HepG2 (cell line): ENCODE measurements around the gene CD84. TPM values are rescaled to one million over a fixed set of nuclear protein-coding genes. Genes with fewer than 3 reads are reported as not detected.

Experiments
- ATAC-seq: fragments of 200-7000 bp; cut with Tn5 transposase; 3 replicates; pipeline ENCODE4 v1.9.1; 2020; ENCODE audit warnings: mild to moderate bottlenecking, moderate library complexity
- BruUV-seq: library from RNA; stranded (reverse); fragments of 400-500 nt; replicated peaks from 2 replicates; lab custom pipeline; 2021; lab: Mats Ljungman, UMichigan
- CTCF ChIA-PET: fragments of 300-600 bp; formaldehyde crosslinking; extraction: SDS; loops from one replicate; lab custom pipeline; 2021; ENCODE audit warnings: low total read pairs, inconsistent platforms, low intra/inter-chr PET ratio; lab: Yijun Ruan, JAX
- POLR2A ChIA-PET: fragments of 350-600 bp; sonication (Branson Sonifier 250); formaldehyde crosslinking; loops from one replicate; lab custom pipeline; 2020; ENCODE audit warnings: antibody characterized with exemption, inconsistent platforms; lab: Yijun Ruan, JAX
- DNase-seq: peaks from one replicate; pipeline ENCODE4 v3.0.0-alpha.2; 2015; ENCODE audit warnings: low spot score
- FAIRE-seq: peaks from 3 replicates; lab custom pipeline; 2011; peaks lifted over from hg19 to GRCh38; lab: Jason Lieb, UNC
- H2AFZ ChIP-seq: one replicate; pipeline ENCODE4 v1.6.1; 2011; ENCODE audit warnings: low read length, inconsistent platforms
- H3K27ac ChIP-seq: fragments of 300-600 bp; 3 replicates; pipeline ENCODE4 v1.8.0; 2011; ENCODE audit warnings: mixed run types, mild to moderate bottlenecking, mixed read lengths, low read length, inconsistent platforms; ENCODE audit not compliant: insufficient read depth; ENCODE audit errors: extremely low read length
- H3K27me3 ChIP-seq, 2 experiments: fragments of 200-600 bp in 1 of 2; 2 replicates in 1 of 2; 3 replicates in 1 of 2; pipeline versions ENCODE4 v1.6.0 to v1.8.0; 2011; ENCODE audit warnings: low read length in 2 of 2, mild to moderate bottlenecking in 2 of 2, moderate library complexity in 2 of 2, inconsistent platforms in 1 of 2; ENCODE audit not compliant: insufficient read depth in 2 of 2, control insufficient read depth in 1 of 2
- H3K36me3 ChIP-seq, 2 experiments: fragments of 200-600 bp in 1 of 2; replicated peaks in 1 of 2; 2 replicates in 1 of 2; 3 replicates in 1 of 2; pipeline versions ENCODE4 v1.5.1 to v1.8.0; 2011; ENCODE audit warnings: low read length in 2 of 2, inconsistent platforms in 1 of 2; ENCODE audit not compliant: insufficient read depth in 2 of 2, control insufficient read depth in 1 of 2
- H3K4me1 ChIP-seq: 2 replicates; pipeline ENCODE4 v1.5.1; 2012; ENCODE audit warnings: low read length, inconsistent platforms; ENCODE audit not compliant: insufficient read depth
- H3K4me2 ChIP-seq: 2 replicates; pipeline ENCODE4 v1.6.0; 2011; ENCODE audit warnings: low read depth, low read length, inconsistent platforms
- H3K4me3 ChIP-seq, 3 experiments: fragments of 200-600 bp in 1 of 3; sonication (generic), shearing (Covaris generic) in 1 of 3; replicated peaks in 1 of 3; 2 replicates each; pipeline ENCODE4 v1.5.1; 2011 to 2016; ENCODE audit warnings: low read length in 3 of 3, inconsistent platforms in 2 of 3, low read depth in 2 of 3, mild to moderate bottlenecking in 2 of 3, control low read depth in 1 of 3, mixed read lengths in 1 of 3; ENCODE audit not compliant: insufficient read depth in 1 of 3
- H3K79me2 ChIP-seq: one replicate; pipeline ENCODE4 v1.6.1; 2011; ENCODE audit warnings: low read length, inconsistent platforms; ENCODE audit not compliant: insufficient read depth
- H3K9ac ChIP-seq: 2 replicates; pipeline ENCODE4 v1.6.0; 2011; ENCODE audit warnings: mild to moderate bottlenecking, low read depth, low read length, inconsistent platforms; ENCODE audit not compliant: insufficient read depth
- H3K9me3 ChIP-seq: 2 replicates; pipeline ENCODE4 v1.5.1; 2012; ENCODE audit warnings: mild to moderate bottlenecking, low read length
- H4K20me1 ChIP-seq: 2 replicates; pipeline ENCODE4 v1.6.0; 2011; ENCODE audit warnings: inconsistent platforms, mild to moderate bottlenecking, low read length, moderate library complexity; ENCODE audit not compliant: insufficient read depth
- PHF20 ChIP-seq: sonication (generic); formaldehyde crosslinking; IDR thresholded peaks from 2 replicates; pipeline ENCODE4 v1.5.0; 2020; ENCODE audit warnings: mild to moderate bottlenecking, missing genetic modification reagents
- RORA ChIP-seq: sonication (generic); formaldehyde crosslinking; IDR thresholded peaks from 2 replicates; pipeline ENCODE4 v1.5.0; 2020; ENCODE audit warnings: mild to moderate bottlenecking, missing genetic modification reagents, moderate library complexity
- SNAPC4 ChIP-seq: sonication (generic); formaldehyde crosslinking; IDR thresholded peaks from 2 replicates; pipeline ENCODE4 v1.4.0; 2020; ENCODE audit warnings: mild to moderate bottlenecking, missing genetic modification reagents
- ZNF318 ChIP-seq: sonication (generic); formaldehyde crosslinking; IDR thresholded peaks from 2 replicates; pipeline ENCODE4 v1.4.0; 2020; ENCODE audit warnings: mild to moderate bottlenecking, missing genetic modification reagents
- ZNF34 ChIP-seq: sonication (generic); formaldehyde crosslinking; IDR thresholded peaks from 2 replicates; pipeline ENCODE4 v1.4.0; 2020; ENCODE audit warnings: mild to moderate bottlenecking, missing genetic modification reagents, borderline replicate concordance
- ZNF382 ChIP-seq: sonication (generic); formaldehyde crosslinking; IDR thresholded peaks from 2 replicates; pipeline ENCODE4 v1.5.0; 2020; ENCODE audit warnings: missing genetic modification reagents, mild to moderate bottlenecking, borderline replicate concordance
- ZNF576 ChIP-seq: sonication (generic); formaldehyde crosslinking; IDR thresholded peaks from 2 replicates; pipeline ENCODE4 v1.4.0; 2020; ENCODE audit warnings: mild to moderate bottlenecking, missing genetic modification reagents
- ZXDC ChIP-seq: sonication (generic); formaldehyde crosslinking; IDR thresholded peaks from 2 replicates; pipeline ENCODE4 v1.5.0; 2020; ENCODE audit warnings: mild to moderate bottlenecking, missing genetic modification reagents
- WGBS: methylation state at CpG from one replicate; pipeline ENCODE4 v1.1.6; 2017; ENCODE audit warnings: low lambda C conversion rate; 5-methylcytosine and 5-hydroxymethylcytosine counted together
- in situ Hi-C: cut with HindIII; loops from 2 replicates; pipeline ENCODE4 v1.10.0; 2017; ENCODE audit warnings: low pct_unique_long_range_greater_than_20kb; ENCODE audit not compliant: extremely low pct_ligation_motif_present
- intact Hi-C: fragments of 100-400 bp; cut with micrococcal nuclease; formaldehyde crosslinking; loops from one replicate; pipeline ENCODE4 v1.10.0; 2022; ENCODE audit not compliant: unreplicated experiment
- polyA plus RNA-seq, 8 experiments: library from polyadenylated mRNA; depleted of rRNA in 3 of 8; stranded (reverse) in 7 of 8; unstranded in 1 of 8; fragments of >200 nt; fragmentation: Illumina TruSeq in 4 of 8; extraction: Trizol in 4 of 8; gene quantifications; 2 replicates each; pipeline versions ENCODE4 v1.2.1 to v1.2.3, GENCODE V29; 2011 to 2016; ENCODE audit warnings: low read depth in 4 of 8, missing spikeins in 1 of 8, mixed read lengths in 1 of 8; ENCODE audit not compliant: insufficient read depth in 1 of 8
- total RNA-seq, 5 experiments: library from RNA; depleted of rRNA; stranded (reverse); fragments of >200 nt; fragmentation: Illumina TruSeq; extraction: Trizol; gene quantifications; 2 replicates each; pipeline ENCODE4 v1.2.3, GENCODE V29; 2016; ENCODE audit warnings: low read depth in 1 of 5

CD84 gene
- total and polyA plus RNA-seq, 2 of the 13 experiments (the other 11 are each of a cell fraction or from before 2014, with no cell fraction given), result not detected

GRCh38 chr1:160597051-160597450 lies 17.8 kb upstream of the CD84 start:
- no peak for FAIRE-seq
- H3K9ac ChIP-seq, result no peak overlapping the region
- in situ Hi-C loops (no loop called here), intact Hi-C loops (no loop called here)
- POLR2A ChIA-PET, result no interaction called here
- H2AFZ ChIP-seq, result no peak overlapping the region
- H3K27ac ChIP-seq, result no peak overlapping the region
- H3K4me1 ChIP-seq, result no peaks in the 10 kb centered on the region
- no peak for DNase-seq
- H4K20me1 ChIP-seq, result no peaks in the 10 kb centered on the region
- H3K27me3 ChIP-seq, result no peaks in the 10 kb centered on the region
- CTCF ChIA-PET, result no interaction called here
- no TSS peak for BruUV-seq
- H3K36me3 ChIP-seq, result no peaks in the 10 kb centered on the region
- H3K4me2 ChIP-seq, result no peak overlapping the region
- WGBS, result 0% methylated on average over 1 of the region's 1 CpG
- peaks cover 10% of the 10 kb centered on the region for H3K9me3 ChIP-seq
- ATAC-seq, result no peak
- H3K79me2 ChIP-seq, result no peaks in the 10 kb centered on the region
- no peak overlapping the region for H3K4me3 ChIP-seq
- TF ChIP-seq RORA (CRISPR knock-in tag) (no peak), ZNF34 (CRISPR knock-in tag) (no peak), ZXDC (CRISPR knock-in tag) (no peak), PHF20 (CRISPR knock-in tag) (no peak), SNAPC4 (CRISPR knock-in tag) (no peak), ZNF382 (CRISPR knock-in tag) (no peak), ZNF576 (CRISPR knock-in tag) (no peak), ZNF318 (CRISPR knock-in tag) (no peak)
